H9 (cell line): Measurements from ENCODE around the gene SLC13A1. TPM values are rescaled to one million over a fixed set of nuclear protein-coding genes. Genes with fewer than 3 reads are reported as not detected.
"Not testable (repeated sequence)": the region's sequence is repeated elsewhere in the genome, so short reads cannot be mapped to it uniquely, and the experiment has no call there.

Source experiments
- DNase-seq: peaks from one replicate; pipeline ENCODE4 v3.0.0-alpha.2; 2017
- H2AFZ ChIP-seq: one replicate; pipeline ENCODE4 v1.6.1; 2013; ENCODE audit warnings: mild to moderate bottlenecking, low read length, control low read depth, moderate library complexity
- H2AK5ac ChIP-seq: 2 replicates; pipeline ENCODE4 v1.6.1; 2013; ENCODE audit warnings: low read length, control low read depth, mixed read lengths; ENCODE audit not compliant: insufficient read length
- H2BK120ac ChIP-seq: one replicate; pipeline ENCODE4 v1.6.1; 2013; ENCODE audit warnings: low read depth, mild to moderate bottlenecking, low read length, control low read depth, inconsistent platforms; ENCODE audit not compliant: poor library complexity, severe bottlenecking
- H2BK12ac ChIP-seq: 2 replicates; pipeline ENCODE4 v1.6.1; 2013; ENCODE audit warnings: low read length, control low read depth, mixed read lengths, low read depth; ENCODE audit not compliant: insufficient read length
- H2BK15ac ChIP-seq: 2 replicates; pipeline ENCODE4 v1.6.1; 2013; ENCODE audit warnings: low read depth, low read length, control low read depth
- H2BK20ac ChIP-seq: one replicate; pipeline ENCODE4 v1.6.1; 2013; ENCODE audit warnings: low read depth, mild to moderate bottlenecking, low read length, control low read depth, inconsistent platforms; ENCODE audit not compliant: poor library complexity, severe bottlenecking
- H2BK5ac ChIP-seq: 2 replicates; pipeline ENCODE4 v1.6.1; 2013; ENCODE audit warnings: low read length, control low read depth, mixed read lengths; ENCODE audit not compliant: insufficient read length
- H3K14ac ChIP-seq: 2 replicates; pipeline ENCODE4 v1.6.1; 2013; ENCODE audit warnings: low read length, control low read depth; ENCODE audit not compliant: insufficient read depth
- H3K18ac ChIP-seq: 2 replicates; pipeline ENCODE4 v1.6.1; 2013; ENCODE audit warnings: low read depth, mild to moderate bottlenecking, mixed read lengths, low read length, control low read depth; ENCODE audit not compliant: insufficient read length
- H3K23ac ChIP-seq: 2 replicates; pipeline ENCODE4 v1.6.1; 2013; ENCODE audit warnings: low read length, control low read depth, mixed read lengths, low read depth; ENCODE audit not compliant: insufficient read length
- H3K23me2 ChIP-seq: 2 replicates; pipeline ENCODE4 v1.6.1; 2013; ENCODE audit warnings: low read depth, mild to moderate bottlenecking, mixed read lengths, low read length, control low read depth; ENCODE audit not compliant: insufficient read length, poor library complexity, severe bottlenecking
- H3K27ac ChIP-seq: 2 replicates; pipeline ENCODE4 v1.5.1; 2013; ENCODE audit warnings: low read length, control low read depth, mixed read lengths, low read depth; ENCODE audit not compliant: insufficient read length
- H3K27me3 ChIP-seq: 2 replicates; pipeline ENCODE4 v1.6.1; 2013; ENCODE audit warnings: low read length, control low read depth, inconsistent platforms; ENCODE audit not compliant: insufficient read depth
- H3K4ac ChIP-seq: 2 replicates; pipeline ENCODE4 v1.6.1; 2013; ENCODE audit warnings: low read depth, mild to moderate bottlenecking, control low read depth, inconsistent platforms, low read length, moderate library complexity
- H3K4me1 ChIP-seq: 2 replicates; pipeline ENCODE4 v1.6.1; 2013; ENCODE audit warnings: low read length, control low read depth, inconsistent platforms; ENCODE audit not compliant: insufficient read depth
- H3K4me2 ChIP-seq: 2 replicates; pipeline ENCODE4 v1.6.1; 2013; ENCODE audit warnings: low read length, control low read depth, mixed read lengths; ENCODE audit not compliant: insufficient read length, insufficient read depth
- H3K56ac ChIP-seq: 2 replicates; pipeline ENCODE4 v1.6.1; 2013; ENCODE audit warnings: low read depth, mild to moderate bottlenecking, mixed read lengths, low read length, control low read depth; ENCODE audit not compliant: insufficient read length
- H3K79me1 ChIP-seq: 2 replicates; pipeline ENCODE4 v1.6.1; 2013; ENCODE audit warnings: low read depth, mild to moderate bottlenecking, moderate library complexity, low read length, control low read depth, inconsistent platforms; ENCODE audit not compliant: insufficient read depth, poor library complexity, severe bottlenecking
- H3K79me2 ChIP-seq: 2 replicates; pipeline ENCODE4 v1.6.1; 2013; ENCODE audit warnings: low read length, control low read depth, inconsistent platforms; ENCODE audit not compliant: insufficient read depth
- H3K9ac ChIP-seq: 2 replicates; pipeline ENCODE4 v1.6.1; 2013; ENCODE audit warnings: low read length, control low read depth, mixed read lengths; ENCODE audit not compliant: insufficient read length; ENCODE audit errors: extremely low read depth
- H3K9me3 ChIP-seq: one replicate; pipeline ENCODE4 v1.6.1; 2013; ENCODE audit warnings: low read depth, low read length, inconsistent platforms; ENCODE audit not compliant: control insufficient read depth
- H3T11ph ChIP-seq: one replicate; pipeline ENCODE4 v1.6.1; 2013; ENCODE audit warnings: mild to moderate bottlenecking, low read length, control low read depth, inconsistent platforms
- H4K20me1 ChIP-seq: one replicate; pipeline ENCODE4 v1.6.1; 2013; ENCODE audit not compliant: control insufficient read depth, insufficient read length, insufficient read depth
- H4K5ac ChIP-seq: 2 replicates; pipeline ENCODE4 v1.6.1; 2013; ENCODE audit warnings: low read depth, mild to moderate bottlenecking, mixed read lengths, low read length, control low read depth; ENCODE audit not compliant: insufficient read length
- H4K8ac ChIP-seq: replicated peaks from 2 replicates; pipeline ENCODE4 v1.6.1; 2013; ENCODE audit warnings: low read length, control low read depth, mixed read lengths, low read depth; ENCODE audit not compliant: insufficient read length
- H4K91ac ChIP-seq: 2 replicates; pipeline ENCODE4 v1.6.1; 2013; ENCODE audit warnings: low read depth, mild to moderate bottlenecking, moderate library complexity, mixed read lengths, low read length, control low read depth; ENCODE audit not compliant: insufficient read length
- H3K27ac Mint-ChIP-seq, 3 experiments: 2 replicates in 2 of 3; 3 replicates in 1 of 3; pipeline ENCODE4 v1.8.0; 2020 to 2021; ENCODE audit warnings: mixed read lengths in 3 of 3, mild to moderate bottlenecking in 1 of 3, moderate library complexity in 1 of 3
- H3K27me3 Mint-ChIP-seq: 2 replicates; pipeline ENCODE4 v1.8.0; 2021; ENCODE audit warnings: low read depth, mild to moderate bottlenecking, moderate library complexity, mixed read lengths
- H3K36me3 Mint-ChIP-seq, 3 experiments: 2 replicates in 2 of 3; 3 replicates in 1 of 3; pipeline ENCODE4 v1.8.0; 2020 to 2021; ENCODE audit warnings: low read depth in 3 of 3, mixed read lengths in 3 of 3; ENCODE audit not compliant: insufficient read depth in 1 of 3
- H3K4me1 Mint-ChIP-seq, 2 experiments: 2 replicates each; pipeline ENCODE4 v1.8.0; 2020; ENCODE audit warnings: mixed read lengths in 2 of 2
- H3K4me3 Mint-ChIP-seq, 2 experiments: 2 replicates in 1 of 2; 3 replicates in 1 of 2; pipeline ENCODE4 v1.8.0; 2020 to 2021; ENCODE audit warnings: mild to moderate bottlenecking in 2 of 2, mixed read lengths in 2 of 2, moderate library complexity in 1 of 2
- H3K9me3 Mint-ChIP-seq, 2 experiments: 2 replicates in 1 of 2; 3 replicates in 1 of 2; pipeline ENCODE4 v1.8.0; 2020; ENCODE audit warnings: mild to moderate bottlenecking in 2 of 2, mixed read lengths in 2 of 2, moderate library complexity in 1 of 2
- WGBS: extraction: QIAGEN DNeasy Blood & Tissue Kit; methylation state at CpG from one replicate; pipeline ENCODE4 v1.1.7; 2013; ENCODE audit warnings: missing lambda C conversion rate, low lambda C conversion rate, mixed read lengths; ENCODE audit not compliant: insufficient read length; ENCODE audit errors: extremely low coverage; 5-methylcytosine and 5-hydroxymethylcytosine counted together
- total RNA-seq: library from RNA; stranded (reverse); gene quantifications from 2 replicates; pipeline ENCODE4 v1.2.1, GENCODE V29; 2021
- TF ChIP-seq, protein P1 (sequence below): fragments of 200-600 bp; sonication (generic); conservative IDR thresholded peaks from 3 replicates; pipeline ENCODE4 v1.8.0; 2021; ENCODE audit warnings: antibody characterized with exemption, mild to moderate bottlenecking

SLC13A1 gene
- total RNA-seq, 1 experiment from 2014 or later: not detected

DNA sequence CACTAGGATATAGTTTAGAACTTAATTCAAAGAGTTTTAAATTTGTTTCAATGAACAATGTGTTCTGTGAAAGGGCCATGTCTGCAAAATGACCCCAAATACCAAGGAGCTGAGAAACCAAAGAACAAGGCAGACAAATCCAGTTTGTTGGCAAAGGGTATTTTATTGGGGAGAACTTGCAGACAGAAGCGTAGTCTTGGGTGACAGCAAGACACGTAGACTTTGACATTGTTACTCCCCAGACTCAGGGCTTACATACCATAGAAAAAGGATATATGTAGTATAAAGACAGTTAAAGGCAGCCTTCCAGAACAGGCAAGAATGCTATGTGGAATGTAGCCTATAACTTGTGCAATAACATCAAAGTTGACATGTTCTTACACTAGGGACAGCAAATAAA, 109.3 kb downstream of the SLC13A1 start:
- Histone ChIP-seq H3K4ac (no peak overlapping the region), H4K91ac (no peak overlapping the region), H3K18ac (no peak overlapping the region), H2BK20ac (no peak overlapping the region), H3K79me1 (no peaks in the 10 kb centered on the region), H4K20me1 (no peaks in the 10 kb centered on the region), H3K27me3 (no peaks in the 10 kb centered on the region), H3T11ph (no peak overlapping the region), H2AFZ (no peak overlapping the region), H3K27ac (no peak overlapping the region), H3K4me2 (no peak overlapping the region), H2BK120ac (no peak overlapping the region), H3K56ac (no peak overlapping the region), H3K23ac (no peak overlapping the region), H2BK12ac (no peak overlapping the region), H4K8ac (no peak overlapping the region), H3K79me2 (no peaks in the 10 kb centered on the region), H3K9me3 (no peaks in the 10 kb centered on the region), H3K9ac (no peak overlapping the region), H3K23me2 (no peaks in the 10 kb centered on the region), H4K5ac (no peak overlapping the region), H2BK15ac (no peak overlapping the region), H2BK5ac (no peak overlapping the region), H2AK5ac (no peak overlapping the region), H3K4me1 (no peaks in the 10 kb centered on the region), H3K14ac (no peak overlapping the region)
- H3K36me3 Mint-ChIP-seq: peaks cover under 1 to 4% (median 2%) of the 10 kb centered on the region in 3 experiments; a peak in 3 of 7 replicates
- H3K4me1 Mint-ChIP-seq: no peaks in the 10 kb centered on the region
- no peak overlapping the region for H3K27ac Mint-ChIP-seq
- TF ChIP-seq, protein P1, sequence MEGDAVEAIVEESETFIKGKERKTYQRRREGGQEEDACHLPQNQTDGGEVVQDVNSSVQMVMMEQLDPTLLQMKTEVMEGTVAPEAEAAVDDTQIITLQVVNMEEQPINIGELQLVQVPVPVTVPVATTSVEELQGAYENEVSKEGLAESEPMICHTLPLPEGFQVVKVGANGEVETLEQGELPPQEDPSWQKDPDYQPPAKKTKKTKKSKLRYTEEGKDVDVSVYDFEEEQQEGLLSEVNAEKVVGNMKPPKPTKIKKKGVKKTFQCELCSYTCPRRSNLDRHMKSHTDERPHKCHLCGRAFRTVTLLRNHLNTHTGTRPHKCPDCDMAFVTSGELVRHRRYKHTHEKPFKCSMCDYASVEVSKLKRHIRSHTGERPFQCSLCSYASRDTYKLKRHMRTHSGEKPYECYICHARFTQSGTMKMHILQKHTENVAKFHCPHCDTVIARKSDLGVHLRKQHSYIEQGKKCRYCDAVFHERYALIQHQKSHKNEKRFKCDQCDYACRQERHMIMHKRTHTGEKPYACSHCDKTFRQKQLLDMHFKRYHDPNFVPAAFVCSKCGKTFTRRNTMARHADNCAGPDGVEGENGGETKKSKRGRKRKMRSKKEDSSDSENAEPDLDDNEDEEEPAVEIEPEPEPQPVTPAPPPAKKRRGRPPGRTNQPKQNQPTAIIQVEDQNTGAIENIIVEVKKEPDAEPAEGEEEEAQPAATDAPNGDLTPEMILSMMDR: no peak
- H3K4me3 Mint-ChIP-seq: no peak overlapping the region
- peaks cover 11 to 14% of the 10 kb centered on the region in 2 experiments for H3K9me3 Mint-ChIP-seq
- WGBS: no CpG with 5 or more reads among the region's 2 CpGs
- no peak for DNase-seq
- no peaks in the 10 kb centered on the region for H3K27me3 Mint-ChIP-seq

DNA sequence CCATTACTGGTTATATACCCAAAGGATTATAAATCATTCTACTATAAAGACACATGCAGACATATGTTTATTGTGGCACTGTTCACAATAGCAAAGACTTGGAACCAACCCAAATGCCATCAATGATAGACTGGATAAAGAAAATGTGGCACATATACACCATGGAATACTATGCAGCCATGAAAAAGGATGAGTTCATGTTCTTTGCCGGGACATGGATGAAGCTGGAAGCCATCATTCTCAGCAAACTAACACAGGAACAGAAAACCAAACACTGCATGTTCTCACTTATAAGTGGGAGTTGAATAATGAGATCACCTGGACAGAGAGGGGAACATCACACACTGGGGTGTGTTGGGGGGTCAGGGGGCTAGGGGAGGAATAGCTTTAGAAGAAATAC, 112.9 kb downstream of the SLC13A1 start:
- H3K14ac ChIP-seq, H3K4me2 ChIP-seq, H4K20me1 ChIP-seq, H4K5ac ChIP-seq, H2BK15ac ChIP-seq, H2BK12ac ChIP-seq, H3K27ac ChIP-seq, H2AK5ac ChIP-seq, H3K27ac Mint-ChIP-seq, H3K27me3 Mint-ChIP-seq, H3K4me1 ChIP-seq, H3K18ac ChIP-seq, H3K9me3 ChIP-seq, H4K91ac ChIP-seq, H4K8ac ChIP-seq, DNase-seq, H2BK20ac ChIP-seq, H2BK120ac ChIP-seq, H3K56ac ChIP-seq, H3K23ac ChIP-seq, H3K23me2 ChIP-seq, H2BK5ac ChIP-seq, H3K27me3 ChIP-seq, H3K4me3 Mint-ChIP-seq, H3K9ac ChIP-seq, H2AFZ ChIP-seq, H3K79me1 ChIP-seq, H3K4me1 Mint-ChIP-seq, H3T11ph ChIP-seq, H3K79me2 ChIP-seq, H3K4ac ChIP-seq: not testable (repeated sequence)
- Mint-ChIP-seq H3K9me3 (peaks cover 29 to 31% of the 10 kb centered on the region in 2 experiments), H3K36me3 (peaks cover 7 to 17% (median 16%) of the 10 kb centered on the region in 3 experiments; a peak in 6 of 7 replicates)
- WGBS: no CpG with 5 or more reads among the region's 1 CpG
